Common myeloid progenitor, CD34-positive (primary cell): ENCODE results near the gene STT3B.

Source experiments
- CTCF ChIA-PET: fragments of 350-600 bp; sonication (Branson Sonifier 250); formaldehyde crosslinking; loops from one replicate; lab custom pipeline; 2021; ENCODE audit warnings: antibody characterized with exemption; lab: Charles Lee
- POLR2A ChIA-PET: fragments of 350-600 bp; sonication (Branson Sonifier 250); formaldehyde crosslinking; loops from one replicate; lab custom pipeline; 2021; ENCODE audit warnings: antibody characterized with exemption; lab: Charles Lee
- DNase-seq, 3 donors: peaks; one replicate each; pipeline versions ENCODE4 v3.0.0 to v3.0.0-alpha.2; 2013
- H3K27ac ChIP-seq, 2 experiments: 1 replicate in 1 of 2; 2 replicates in 1 of 2; pipeline ENCODE4 v1.7.0; 2013; ENCODE audit warnings: inconsistent platforms in 2 of 2, low read length in 2 of 2, mild to moderate bottlenecking in 2 of 2, low read depth in 1 of 2, moderate library complexity in 1 of 2; ENCODE audit not compliant: severe bottlenecking in 2 of 2, insufficient read depth in 1 of 2, poor library complexity in 1 of 2
- H3K27me3 ChIP-seq, 5 experiments: replicated peaks in 2 of 5; 1 replicate in 3 of 5; 2 replicates in 2 of 5; pipeline versions ENCODE4 v1.6.1 to v1.7.0; 2013; ENCODE audit warnings: low read length in 4 of 5, mild to moderate bottlenecking in 2 of 5, moderate library complexity in 2 of 5, inconsistent platforms in 1 of 5; ENCODE audit not compliant: insufficient read depth in 5 of 5, control insufficient read depth in 4 of 5
- H3K36me3 ChIP-seq, 4 experiments: 1 replicate in 2 of 4; 2 replicates in 2 of 4; pipeline versions ENCODE4 v1.6.1 to v1.7.0; 2013; ENCODE audit warnings: low read length in 3 of 4, control low read depth in 1 of 4, mild to moderate bottlenecking in 1 of 4; ENCODE audit not compliant: control insufficient read depth in 4 of 4, insufficient read depth in 4 of 4
- H3K4me1 ChIP-seq, 4 experiments: 1 replicate in 3 of 4; 2 replicates in 1 of 4; pipeline versions ENCODE4 v1.6.1 to v1.7.1; 2013; ENCODE audit warnings: low read length in 3 of 4, mild to moderate bottlenecking in 3 of 4, control low read depth in 1 of 4, inconsistent platforms in 1 of 4, moderate library complexity in 1 of 4; ENCODE audit not compliant: control insufficient read depth in 4 of 4, insufficient read depth in 4 of 4; ENCODE audit errors: control extremely low read depth in 1 of 4
- H3K4me3 ChIP-seq, 7 experiments: 1 replicate in 4 of 7; 2 replicates in 3 of 7; pipeline versions ENCODE4 v1.5.1 to v1.7.0; 2013; ENCODE audit warnings: mild to moderate bottlenecking in 7 of 7, low read length in 6 of 7, moderate library complexity in 6 of 7, inconsistent platforms in 2 of 7, low read depth in 2 of 7, control low read depth in 1 of 7; ENCODE audit not compliant: insufficient read depth in 4 of 7, control insufficient read depth in 1 of 7; ENCODE audit errors: extremely low read depth in 1 of 7
- H3K9me3 ChIP-seq, 5 experiments: 1 replicate in 4 of 5; 2 replicates in 1 of 5; pipeline versions ENCODE4 v1.6.1 to v1.7.1; 2013; ENCODE audit warnings: low read length in 4 of 5, mild to moderate bottlenecking in 2 of 5, inconsistent platforms in 1 of 5, low read depth in 1 of 5, moderate library complexity in 1 of 5; ENCODE audit not compliant: control insufficient read depth in 4 of 5, insufficient read depth in 2 of 5; ENCODE audit errors: control extremely low read depth in 1 of 5
- WGBS: methylation state at CpG from one replicate; pipeline ENCODE4 v1.1.5; 2013; ENCODE audit not compliant: insufficient coverage; 5-methylcytosine and 5-hydroxymethylcytosine counted together

STT3B gene

GRCh38 chr3:31542246-31542645, 9.5 kb downstream of the STT3B start:
- H3K4me1 ChIP-seq, result peaks cover 9 to 61% (median 37%) of the 10 kb centered on the region in 4 experiments
- ChIA-PET POLR2A (no interaction called here), CTCF (interaction anchor here (1.0 to 1.4 kb wide), 2 partner anchors 9 to 10 kb away, joined by 3 to 5 read pairs; partner anchors contain the start of gene STT3B)

GRCh38 chr3:31543375-31543774, 10.7 kb downstream of the STT3B start:
- ChIA-PET POLR2A (no interaction called here), CTCF (no interaction called here)
- peaks cover 0 to 14% (median 4%) of the 10 kb centered on the region in 4 experiments for H3K36me3 ChIP-seq
- no peak overlapping the region for H3K4me3 ChIP-seq
- H3K4me1 ChIP-seq, result peaks cover 6 to 59% (median 35%) of the 10 kb centered on the region in 4 experiments
- no peaks in the 10 kb centered on the region for H3K27me3 ChIP-seq
- DNase-seq, result no peak
- H3K9me3 ChIP-seq, result no peaks in the 10 kb centered on the region
- H3K27ac ChIP-seq, result no peak overlapping the region

More at GRCh38 chr3:31542246-31542645, 9.5 kb downstream of the STT3B start:
- no peak overlapping the region for H3K27ac ChIP-seq
- DNase-seq, result no peak
- peaks cover 0 to 22% (median 7%) of the 10 kb centered on the region in 4 experiments for H3K36me3 ChIP-seq
- peaks cover 0 to 3% (median 0%) of the 10 kb centered on the region in 5 experiments for H3K9me3 ChIP-seq
- no peaks in the 10 kb centered on the region for H3K27me3 ChIP-seq
- no peak overlapping the region for H3K4me3 ChIP-seq
- no CpG with 5 or more reads among the region's 1 CpG for WGBS

- CTCF ChIA-PET, result interaction anchor here (1.3 to 2.7 kb wide), 2 partner anchors 12 to 19 kb away, joined by 3 to 14 read pairs; partner anchors contain the start of gene STT3B
- no peak for DNase-seq
- POLR2A ChIA-PET, result interaction anchor here (0.7 kb wide), 1 partner anchor 164 kb away, joined by 3 read pairs; no protein-coding TSS in a partner anchor
- H3K27me3 ChIP-seq, result no peaks in the 10 kb centered on the region
- peak overlapping the region in 1 of 2 experiments; percentile 25 for H3K27ac ChIP-seq
- peaks cover 0 to 12% (median 4%) of the 10 kb centered on the region in 4 experiments for H3K36me3 ChIP-seq
- peaks cover 6 to 56% (median 30%) of the 10 kb centered on the region in 4 experiments for H3K4me1 ChIP-seq
- no peaks in the 10 kb centered on the region for H3K9me3 ChIP-seq
- H3K4me3 ChIP-seq, result no peak overlapping the region
- 100% methylated on average over 4 of the region's 9 CpGs for WGBS
Observed at GRCh38 chr3:31544634-31545033, 11.9 kb downstream of the STT3B start.

GRCh38 chr3:31546162-31546561, 13.4 kb downstream of the STT3B start:
- Histone ChIP-seq H3K27me3 (no peaks in the 10 kb centered on the region), H3K4me3 (no peak overlapping the region), H3K4me1 (peaks cover 10 to 52% (median 25%) of the 10 kb centered on the region in 4 experiments), H3K27ac (no peak overlapping the region), H3K36me3 (peaks cover 0 to 12% (median 4%) of the 10 kb centered on the region in 4 experiments), H3K9me3 (no peaks in the 10 kb centered on the region)
- WGBS, result 100% methylated on average over 1 of the region's 1 CpG
- CTCF ChIA-PET, result interaction anchor here (1.3 to 2.7 kb wide), 4 partner anchors 10 to 28 kb away, joined by 4 to 14 read pairs (median 6); partner anchors contain the start of gene STT3B
- POLR2A ChIA-PET, result interaction anchor here (0.6 to 1.1 kb wide), 2 partner anchors 13 to 50 kb away, joined by 4 to 5 read pairs; partner anchors contain the start of gene STT3B
- no peak for DNase-seq

- POLR2A ChIA-PET, result no interaction called here
- no peak overlapping the region for H3K27ac ChIP-seq
Observed at GRCh38 chr3:31546725-31547124, 14.0 kb downstream of the STT3B start.

GRCh38 chr3:31550452-31551251, 17.9 kb downstream of the STT3B start:
- DNase-seq, result peak; percentile 52 to 75 (median 71)
- 5% methylated on average over 2 of the region's 2 CpGs for WGBS
- POLR2A ChIA-PET, result no interaction called here

More at GRCh38 chr3:31546725-31547124, 14.0 kb downstream of the STT3B start:
- Histone ChIP-seq H3K36me3 (peaks cover 0 to 10% (median 4%) of the 10 kb centered on the region in 4 experiments), H3K9me3 (no peaks in the 10 kb centered on the region), H3K4me1 (peaks cover 13 to 54% (median 24%) of the 10 kb centered on the region in 4 experiments), H3K4me3 (no peak overlapping the region), H3K27me3 (no peaks in the 10 kb centered on the region)
- no CpG with 5 or more reads among the region's 1 CpG for WGBS
- CTCF ChIA-PET, result interaction anchor here (1.3 to 1.8 kb wide), 3 partner anchors 10 to 28 kb away, joined by 4 to 8 read pairs (median 5); no protein-coding TSS in a partner anchor
- DNase-seq, result no peak

More at GRCh38 chr3:31550452-31551251, 17.9 kb downstream of the STT3B start:
- Histone ChIP-seq H3K36me3 (peaks cover 2 to 5% (median 3%) of the 10 kb centered on the region in 4 experiments), H3K27me3 (no peaks in the 10 kb centered on the region), H3K4me3 (no peak overlapping the region), H3K4me1 (peaks cover 10 to 50% (median 12%) of the 10 kb centered on the region in 4 experiments), H3K9me3 (no peaks in the 10 kb centered on the region), H3K27ac (no peak overlapping the region)
- CTCF ChIA-PET, result interaction anchor here (0.9 to 1.7 kb wide), 9 partner anchors 11 to 324 kb away, joined by 3 to 7 read pairs (median 3); no protein-coding TSS in a partner anchor
